SK-N-MC (cell line): Measurements from ENCODE around the gene OTOGL.

ENCODE experiments used
- EZH2 ChIP-seq: fragments of 200-600 bp; sonication (generic); IDR thresholded peaks from one replicate; pipeline ENCODE4 v1.6.1; 2017; ENCODE audit warnings: antibody characterized with exemption
- FOXP2 ChIP-seq: optimal IDR thresholded peaks from 2 replicates; pipeline ENCODE3; 2011; ENCODE audit warnings: mild to moderate bottlenecking, moderate library complexity; ENCODE audit not compliant: insufficient read depth; ENCODE audit errors: extremely low read length, control extremely low read depth
- POLR2AphosphoS5 ChIP-seq: IDR thresholded peaks from 2 replicates; pipeline ENCODE4 v1.6.1; 2012; ENCODE audit warnings: mild to moderate bottlenecking, low read depth, low read length, borderline replicate concordance

- TF ChIP-seq FOXP2, result no peak
- TF ChIP-seq EZH2, result no peak
- TF ChIP-seq POLR2AphosphoS5, result no peak
Observed at GRCh38 chr12:80195737-80196136, 96.4 kb downstream of the OTOGL start.
